C4-2B (cell line): ENCODE data around the gene ARL6IP1.

Experiments
- ZFX ChIP-seq: fragments of 450-650 bp; IDR thresholded peaks from 2 replicates; pipeline ENCODE4 v1.6.1; 2017
- TF ChIP-seq, protein P1 (sequence below): fragments of 450-650 bp; conservative IDR thresholded peaks from 2 replicates; pipeline ENCODE4 v1.5.1; 2017; ENCODE audit warnings: mild to moderate bottlenecking

DNA sequence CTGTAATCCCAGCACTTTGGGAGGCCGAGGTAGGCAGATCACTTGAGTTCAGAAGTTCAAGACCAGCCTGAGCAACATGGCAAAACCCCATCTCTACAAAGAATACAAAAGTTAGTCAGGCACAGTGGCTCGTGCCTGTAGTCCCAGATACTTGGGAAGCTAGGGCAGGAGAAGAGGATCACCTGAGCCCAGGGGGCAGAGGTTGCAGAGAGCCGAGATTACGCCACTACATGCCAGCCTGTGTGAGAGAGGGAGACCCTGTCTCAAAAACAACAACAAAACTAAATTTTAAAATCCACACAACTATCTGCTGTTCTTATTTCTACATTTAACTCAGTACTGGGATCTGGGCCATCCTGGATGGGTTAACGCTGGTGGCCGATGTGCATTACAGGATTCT, 41.2 kb upstream of the ARL6IP1 start:
- TF ChIP-seq, protein P1, sequence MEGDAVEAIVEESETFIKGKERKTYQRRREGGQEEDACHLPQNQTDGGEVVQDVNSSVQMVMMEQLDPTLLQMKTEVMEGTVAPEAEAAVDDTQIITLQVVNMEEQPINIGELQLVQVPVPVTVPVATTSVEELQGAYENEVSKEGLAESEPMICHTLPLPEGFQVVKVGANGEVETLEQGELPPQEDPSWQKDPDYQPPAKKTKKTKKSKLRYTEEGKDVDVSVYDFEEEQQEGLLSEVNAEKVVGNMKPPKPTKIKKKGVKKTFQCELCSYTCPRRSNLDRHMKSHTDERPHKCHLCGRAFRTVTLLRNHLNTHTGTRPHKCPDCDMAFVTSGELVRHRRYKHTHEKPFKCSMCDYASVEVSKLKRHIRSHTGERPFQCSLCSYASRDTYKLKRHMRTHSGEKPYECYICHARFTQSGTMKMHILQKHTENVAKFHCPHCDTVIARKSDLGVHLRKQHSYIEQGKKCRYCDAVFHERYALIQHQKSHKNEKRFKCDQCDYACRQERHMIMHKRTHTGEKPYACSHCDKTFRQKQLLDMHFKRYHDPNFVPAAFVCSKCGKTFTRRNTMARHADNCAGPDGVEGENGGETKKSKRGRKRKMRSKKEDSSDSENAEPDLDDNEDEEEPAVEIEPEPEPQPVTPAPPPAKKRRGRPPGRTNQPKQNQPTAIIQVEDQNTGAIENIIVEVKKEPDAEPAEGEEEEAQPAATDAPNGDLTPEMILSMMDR = no peak
- no peak for TF ChIP-seq ZFX
